HG03045 (cell line): ENCODE results near the gene WDR81.
"Not testable (repeated sequence)": the region's sequence is repeated elsewhere in the genome, so short reads cannot be mapped to it uniquely, and the experiment has no call there.

ENCODE experiments used
- ATAC-seq: cut with Tn5 transposase; IDR thresholded peaks from one replicate; pipeline ENCODE4 v1.9.1; 2021; ENCODE audit warnings: mild to moderate bottlenecking, moderate library complexity; ENCODE audit not compliant: unreplicated experiment

The WDR81 gene

DNA sequence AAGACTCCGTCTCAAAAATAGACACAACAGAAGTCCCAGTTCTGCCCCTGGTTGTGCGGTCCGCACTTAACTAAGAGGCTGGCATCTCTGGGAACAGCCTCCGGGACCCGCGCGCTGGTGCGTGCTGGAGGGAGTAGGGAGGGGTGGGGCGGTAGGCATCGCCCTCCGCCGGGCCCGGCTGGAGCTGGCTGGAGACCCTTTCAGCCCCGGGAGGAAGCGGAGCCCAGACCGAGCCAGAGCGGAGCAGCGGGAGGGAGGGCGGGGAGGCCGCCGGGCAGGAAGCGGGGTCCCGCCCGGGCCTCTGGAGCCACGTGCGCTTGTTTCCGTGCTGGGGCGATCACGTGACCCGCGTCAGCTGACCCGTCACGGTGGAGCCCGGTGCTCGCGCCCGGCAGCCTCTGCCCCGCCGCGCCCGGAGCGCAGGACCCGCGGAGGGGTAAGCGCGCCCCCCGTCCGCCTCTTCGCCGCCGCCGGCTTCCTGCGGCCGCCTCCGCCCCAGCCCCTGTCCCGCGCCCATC lies at the start of gene WDR81:
WDR81 (plus strand) TSS at position 354 of the 518 bp plus-strand sequence. CDS start 256 bp downstream, outside the sequence.
- peak; percentile 55 for ATAC-seq

DNA sequence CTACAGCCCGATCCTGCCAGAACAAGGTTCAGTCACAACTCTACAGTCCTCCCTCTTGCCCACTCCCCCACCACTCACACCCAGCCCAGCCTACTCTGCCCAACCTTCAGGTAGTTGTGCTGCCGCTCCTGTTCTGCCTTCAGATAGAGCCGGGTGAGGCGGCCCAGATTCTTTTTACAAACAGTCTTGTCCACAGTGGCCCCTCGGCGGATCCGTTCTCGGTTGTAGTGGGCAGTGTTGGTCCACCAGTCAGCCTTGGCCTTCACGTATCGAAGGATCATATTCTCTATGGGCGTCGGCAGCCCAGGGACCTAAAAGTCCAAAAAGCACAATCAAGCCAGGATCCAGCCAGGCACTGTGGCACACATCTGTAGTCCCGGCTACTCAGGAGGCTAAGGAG lies 48.1 kb upstream of the WDR81 start:
- ATAC-seq, result no peak

- ATAC-seq, result no peak
These were observed 41.0 kb upstream of the WDR81 start for GRCh38 chr17:1683459-1683858.

- peak; percentile 96 for ATAC-seq
These were observed 39.9 kb upstream of the WDR81 start, which contains the start of gene PRPF8 for GRCh38 chr17:1684378-1685189. PRPF8 (minus strand) TSS chr17:1684867; CDS start chr17:1684571, 296 bp downstream.

GRCh38 chr17:1686086-1686485 lies 38.4 kb upstream of the WDR81 start:
- no peak for ATAC-seq

DNA sequence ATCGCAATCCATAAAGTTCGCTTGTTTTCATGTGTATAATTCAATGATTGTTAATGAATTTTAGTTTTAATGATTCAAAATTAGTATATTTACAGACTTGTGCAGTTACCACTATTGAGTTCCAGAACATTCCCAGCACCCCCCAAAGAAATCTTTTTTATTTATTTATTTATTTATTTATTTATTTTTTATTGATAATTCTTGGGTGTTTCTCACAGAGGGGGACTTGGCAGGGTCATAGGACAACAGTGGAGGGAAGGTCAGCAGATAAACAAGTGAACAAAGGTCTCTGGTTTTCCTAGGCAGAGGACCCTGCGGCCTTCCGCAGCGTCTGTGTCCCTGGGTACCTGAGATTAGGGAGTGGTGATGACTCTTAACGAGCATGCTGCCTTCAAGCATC lies 36.1 kb upstream of the WDR81 start:
- not testable (repeated sequence) for ATAC-seq

DNA sequence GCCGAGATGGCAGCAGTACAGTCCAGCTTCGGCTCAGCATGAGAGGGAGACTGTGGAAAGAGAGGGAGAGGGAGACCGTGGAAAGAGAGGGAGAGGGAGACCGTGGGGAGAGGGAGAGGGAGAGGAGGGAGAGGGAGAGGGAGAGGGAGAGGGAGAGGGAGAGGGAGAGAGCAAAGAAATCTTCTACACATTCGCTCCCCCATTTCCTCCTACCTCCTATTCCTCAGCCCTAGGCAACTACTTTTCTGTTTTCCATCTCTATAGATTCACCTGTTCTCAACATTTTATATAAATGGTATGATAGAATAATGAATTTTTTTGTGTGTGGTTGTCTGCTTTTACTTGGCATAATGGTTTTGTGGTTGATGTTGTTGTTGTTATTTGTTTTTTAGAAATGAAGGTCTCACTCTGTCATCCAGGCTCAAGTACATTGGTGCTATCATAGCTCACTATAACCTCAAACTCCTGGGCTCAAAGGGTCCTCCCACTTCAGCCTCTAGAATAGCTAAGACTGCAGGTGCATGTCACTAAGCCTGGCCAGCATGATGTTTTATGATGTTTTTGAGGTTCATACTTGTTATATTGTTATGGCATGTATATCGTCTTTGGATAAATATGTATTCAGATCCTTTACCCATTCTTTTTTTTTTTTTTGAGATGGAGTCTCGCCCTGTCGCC lies 33.8 kb upstream of the WDR81 start:
- ATAC-seq, result no peak

DNA sequence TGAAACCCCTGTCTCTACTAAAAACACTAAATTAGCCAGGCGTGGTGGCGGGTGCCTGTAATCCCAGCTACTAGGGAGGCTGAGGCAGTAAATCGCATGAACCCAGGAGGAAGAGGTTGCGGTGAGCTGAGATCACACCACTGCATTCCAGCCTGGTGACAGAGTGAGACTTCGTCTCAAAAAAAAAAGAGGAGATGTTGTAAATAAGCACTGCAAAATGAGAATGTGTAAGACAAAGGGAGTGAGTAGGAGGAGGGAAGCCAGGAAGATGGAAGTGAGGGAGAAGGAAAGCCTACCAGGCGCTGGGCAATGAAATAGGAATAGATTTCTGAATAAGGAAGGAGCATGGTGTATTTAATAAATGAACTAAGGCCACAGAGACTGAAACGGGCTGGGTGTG lies 31.2 kb upstream of the WDR81 start:
- no peak for ATAC-seq

- ATAC-seq, result no peak
These were observed 29.1 kb upstream of the WDR81 start for GRCh38 chr17:1695365-1695764.

DNA sequence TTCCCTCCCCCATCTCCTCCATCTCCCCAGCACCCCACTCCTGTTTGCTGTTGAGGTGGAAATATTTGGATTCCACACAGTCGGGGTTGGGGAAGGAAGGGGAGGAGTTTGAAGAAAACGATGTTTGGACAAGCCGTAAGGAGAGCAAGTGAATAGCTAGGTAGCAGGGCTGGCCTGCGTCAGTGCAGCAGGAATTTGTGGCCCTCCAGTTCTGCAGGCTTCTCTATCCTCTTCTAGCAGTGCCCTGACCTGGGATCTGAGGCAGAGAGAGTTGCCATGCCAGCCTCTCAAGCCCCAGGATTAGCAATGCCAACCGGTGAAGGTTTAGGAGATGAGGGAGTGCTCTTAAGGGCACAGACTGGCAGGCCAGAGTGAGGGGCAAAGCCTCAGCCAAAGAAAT lies 26.8 kb upstream of the WDR81 start:
- ATAC-seq, result no peak

DNA sequence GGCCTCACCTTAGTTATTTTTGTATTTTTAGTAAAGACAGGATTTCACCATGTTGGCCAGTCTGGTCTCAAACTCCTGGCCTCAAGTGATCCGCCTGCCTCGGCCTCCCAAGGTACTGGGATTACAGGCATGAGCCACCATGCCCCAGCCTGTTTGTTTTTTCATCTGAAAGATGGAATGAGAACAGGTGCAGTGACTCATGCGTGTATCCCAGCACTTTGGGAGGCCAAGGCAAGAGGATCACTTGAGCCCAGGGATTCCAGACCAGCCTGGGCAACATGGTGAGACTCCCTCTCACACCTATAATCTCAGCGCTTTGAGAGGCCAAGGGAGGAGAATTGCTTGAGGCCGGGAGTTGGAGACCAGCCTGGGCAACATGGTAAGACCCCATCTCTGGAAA lies 24.6 kb upstream of the WDR81 start:
- ATAC-seq, result not testable (repeated sequence)

GRCh38 chr17:1703063-1703462 lies 21.4 kb upstream of the WDR81 start:
- no peak for ATAC-seq

DNA sequence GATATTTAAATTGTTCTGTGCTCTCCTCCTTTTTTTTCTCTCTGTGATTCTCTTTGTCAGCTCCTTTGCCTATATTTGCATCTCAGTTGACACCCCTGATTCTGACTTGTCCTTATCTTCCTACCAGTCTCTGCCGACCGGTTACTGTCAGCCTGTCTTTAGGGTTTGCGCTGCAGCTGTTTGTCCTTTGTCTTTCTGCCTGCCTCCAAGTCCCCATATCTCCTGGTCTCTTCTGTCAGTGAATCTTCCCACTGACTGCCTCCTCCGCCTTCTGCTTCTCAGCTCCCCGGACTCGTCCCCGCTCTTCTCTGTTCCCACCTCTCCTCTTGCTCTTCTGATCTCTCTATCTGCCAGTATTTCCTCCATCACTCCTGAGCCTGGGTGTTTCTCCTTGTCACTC lies 19.5 kb upstream of the WDR81 start:
- no peak for ATAC-seq

DNA sequence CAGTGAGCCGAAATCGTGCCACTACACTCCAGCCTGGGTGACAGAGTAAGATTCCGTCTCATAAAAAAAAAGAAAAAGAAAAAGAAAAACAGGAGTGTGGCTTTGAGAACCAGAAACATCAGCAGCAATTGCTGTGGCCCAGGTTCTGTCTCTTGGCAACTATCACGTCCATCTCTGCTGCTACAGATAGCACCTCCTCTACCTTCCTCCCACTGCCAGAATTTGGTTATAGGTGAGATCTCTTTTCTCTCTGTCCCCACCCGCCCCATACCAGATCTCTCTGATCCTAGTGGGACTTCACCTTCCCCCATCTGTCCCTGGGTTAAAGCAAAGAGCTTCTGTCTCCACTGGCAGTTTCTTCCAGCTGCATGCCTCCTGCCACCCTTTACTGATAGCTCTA lies 17.4 kb upstream of the WDR81 start:
- no peak for ATAC-seq

GRCh38 chr17:1708791-1709346 lies 15.6 kb upstream of the WDR81 start:
- ATAC-seq, result not testable (repeated sequence)

GRCh38 chr17:1709403-1709951 lies 15.0 kb upstream of the WDR81 start:
- ATAC-seq, result no peak

- no peak for ATAC-seq
These were observed 14.3 kb upstream of the WDR81 start, which contains the start of gene TLCD2 for GRCh38 chr17:1709971-1710806. TLCD2 (minus strand) TSS chr17:1710377; CDS start chr17:1710242, 135 bp downstream.

DNA sequence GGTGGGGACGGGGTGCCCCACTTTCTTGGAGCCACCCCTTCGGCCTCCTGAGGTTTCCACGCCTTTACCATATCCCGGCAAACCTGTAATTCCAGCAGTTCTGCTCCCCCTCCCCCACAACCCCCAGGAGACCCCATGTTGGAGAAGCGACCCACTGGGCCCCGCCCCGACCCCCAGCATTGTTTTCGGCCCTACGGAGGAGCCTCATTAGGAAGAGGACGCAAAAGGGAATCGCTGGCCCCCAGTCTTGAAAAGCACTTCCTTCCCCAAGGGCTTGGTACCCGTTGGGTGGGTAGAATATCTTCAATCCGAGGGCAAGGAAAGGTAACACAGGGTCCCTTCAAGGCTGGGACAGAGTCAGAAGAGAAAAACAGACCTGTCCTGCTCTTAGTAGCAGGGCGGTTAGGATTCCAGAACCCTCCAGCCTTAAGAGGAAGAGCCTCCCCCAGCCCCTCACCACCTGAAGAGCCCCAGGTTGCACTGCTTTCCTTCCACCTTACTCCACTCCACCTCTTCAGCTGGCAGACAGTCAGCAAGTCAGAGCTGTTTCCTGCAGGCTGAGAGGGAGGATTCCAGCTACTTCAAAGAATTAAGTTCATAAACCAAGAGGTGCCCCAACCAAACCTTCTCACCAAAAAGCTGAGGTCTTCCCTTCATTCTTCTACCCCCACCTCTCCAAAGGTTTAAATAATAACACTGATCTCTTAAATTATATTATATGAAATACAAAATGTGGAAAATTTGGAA lies 13.5 kb upstream of the WDR81 start:
- ATAC-seq, result no peak

DNA sequence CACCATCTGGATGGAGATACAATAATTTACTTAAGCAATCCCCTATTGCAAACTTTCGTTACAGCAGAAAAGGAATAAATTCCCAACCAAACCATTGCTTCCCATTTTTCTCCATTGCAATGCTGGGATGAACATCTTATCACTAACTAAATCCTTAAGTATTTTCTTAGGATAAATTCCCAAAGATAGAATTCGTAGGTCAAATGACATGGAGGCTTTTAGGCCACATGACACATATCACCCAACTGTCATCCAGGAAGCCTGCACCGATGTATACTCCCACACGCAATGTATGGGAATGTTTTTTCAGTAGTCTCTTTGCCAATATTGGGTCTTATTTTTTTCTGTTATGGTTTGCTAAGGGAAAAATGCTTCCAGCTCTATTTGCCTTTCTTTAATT lies 12.7 kb upstream of the WDR81 start:
- ATAC-seq, result no peak

GRCh38 chr17:1712271-1712670 lies 12.2 kb upstream of the WDR81 start:
- no peak for ATAC-seq
